ENCODE measurements around the gene ANTXR2.

The ANTXR2 gene

DNA sequence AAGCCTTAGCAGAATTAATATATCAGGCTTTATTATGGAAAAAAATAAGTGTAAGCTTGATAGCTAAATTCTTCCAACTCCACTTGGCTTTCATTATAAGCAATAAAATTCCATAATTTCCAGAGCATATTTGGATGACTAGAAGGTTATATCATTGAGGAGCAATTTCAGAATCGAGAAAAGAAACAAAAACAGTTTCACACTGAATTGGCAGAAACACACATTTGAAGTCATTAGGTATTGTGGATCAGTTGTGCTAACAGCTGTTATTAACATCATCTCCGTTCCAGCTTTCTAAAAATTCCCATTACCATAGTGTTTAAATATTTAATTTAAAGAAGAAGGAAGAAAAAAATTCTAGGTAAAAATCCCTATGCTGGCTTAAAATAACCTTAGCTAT lies 92.6 kb downstream of the ANTXR2 start:
- no peak for TF ChIP-seq TCF12 (IDR thresholded peaks at IDR 0.05; ENCODE audit: low read depth)
- TF ChIP-seq EGR1 (IDR thresholded peaks at IDR 0.05), result no peak
- TF ChIP-seq YY1 (IDR thresholded peaks at IDR 0.05; ENCODE audit: low read depth), result no peak
- TF ChIP-seq REST (IDR thresholded peaks at IDR 0.05; ENCODE audit: low read depth), result no peak
- no peak for TF ChIP-seq NFIC (IDR thresholded peaks at IDR 0.05)
- no peak for TF ChIP-seq TEAD4 (IDR thresholded peaks at IDR 0.05)
- TF ChIP-seq CEBPB (IDR thresholded peaks at IDR 0.05), result no peak
- TF ChIP-seq FOXM1 (IDR thresholded peaks at IDR 0.05; ENCODE audit: borderline replicate concordance, low read depth), result no peak
- TF ChIP-seq TAF1 (IDR thresholded peaks at IDR 0.05; ENCODE audit: low read depth), result no peak
- TF ChIP-seq CREB1 (IDR thresholded peaks at IDR 0.05; ENCODE audit: low read depth), result no peak
- TF ChIP-seq, protein P1, sequence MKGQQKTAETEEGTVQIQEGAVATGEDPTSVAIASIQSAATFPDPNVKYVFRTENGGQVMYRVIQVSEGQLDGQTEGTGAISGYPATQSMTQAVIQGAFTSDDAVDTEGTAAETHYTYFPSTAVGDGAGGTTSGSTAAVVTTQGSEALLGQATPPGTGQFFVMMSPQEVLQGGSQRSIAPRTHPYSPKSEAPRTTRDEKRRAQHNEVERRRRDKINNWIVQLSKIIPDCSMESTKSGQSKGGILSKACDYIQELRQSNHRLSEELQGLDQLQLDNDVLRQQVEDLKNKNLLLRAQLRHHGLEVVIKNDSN (IDR thresholded peaks at IDR 0.05), result no peak
- TF ChIP-seq MAX (IDR thresholded peaks at IDR 0.05), result no peak
- no peak for TF ChIP-seq ZBTB7A (IDR thresholded peaks at IDR 0.05; ENCODE audit: low read depth)
- TF ChIP-seq EP300 (IDR thresholded peaks at IDR 0.05; ENCODE audit: borderline replicate concordance), result no peak
- no peak for TF ChIP-seq RAD21 (IDR thresholded peaks at IDR 0.05; ENCODE audit: low read depth)

- TF ChIP-seq CREB1 (IDR thresholded peaks at IDR 0.05; ENCODE audit: low read depth) (no peak), NFIC (IDR thresholded peaks at IDR 0.05) (no peak), MAX (IDR thresholded peaks at IDR 0.05) (no peak), TCF12 (IDR thresholded peaks at IDR 0.05; ENCODE audit: low read depth) (no peak), EGR1 (IDR thresholded peaks at IDR 0.05) (no peak), EP300 (IDR thresholded peaks at IDR 0.05; ENCODE audit: borderline replicate concordance) (no peak), YY1 (IDR thresholded peaks at IDR 0.05; ENCODE audit: low read depth) (no peak)
- TF ChIP-seq, protein P1 (IDR thresholded peaks at IDR 0.05), result no peak
These were observed 93.1 kb downstream of the ANTXR2 start for GRCh38 chr4:79979785-79980437.

- TF ChIP-seq CREB1 (IDR thresholded peaks at IDR 0.05; ENCODE audit: low read depth) (no peak), REST (IDR thresholded peaks at IDR 0.05; ENCODE audit: low read depth) (no peak), EP300 (IDR thresholded peaks at IDR 0.05; ENCODE audit: borderline replicate concordance) (no peak), CEBPB (IDR thresholded peaks at IDR 0.05) (no peak), NFIC (IDR thresholded peaks at IDR 0.05) (no peak), RAD21 (IDR thresholded peaks at IDR 0.05; ENCODE audit: low read depth) (no peak), EGR1 (IDR thresholded peaks at IDR 0.05) (no peak), FOXM1 (IDR thresholded peaks at IDR 0.05; ENCODE audit: borderline replicate concordance, low read depth) (no peak), MAX (IDR thresholded peaks at IDR 0.05) (no peak), TEAD4 (IDR thresholded peaks at IDR 0.05) (no peak), TAF1 (IDR thresholded peaks at IDR 0.05; ENCODE audit: low read depth) (no peak), YY1 (IDR thresholded peaks at IDR 0.05; ENCODE audit: low read depth) (no peak)
- TF ChIP-seq, protein P1 (IDR thresholded peaks at IDR 0.05), result no peak
These were observed 95.7 kb downstream of the ANTXR2 start for GRCh38 chr4:79977131-79977840.

- TF ChIP-seq CEBPB (IDR thresholded peaks at IDR 0.05), result no peak
- TF ChIP-seq ZBTB7A (IDR thresholded peaks at IDR 0.05; ENCODE audit: low read depth), result no peak
- TF ChIP-seq, protein P1 (IDR thresholded peaks at IDR 0.05), result no peak
- TF ChIP-seq TEAD4 (IDR thresholded peaks at IDR 0.05), result no peak
- TF ChIP-seq CREB1 (IDR thresholded peaks at IDR 0.05; ENCODE audit: low read depth), result no peak
- no peak for TF ChIP-seq TCF12 (IDR thresholded peaks at IDR 0.05; ENCODE audit: low read depth)
- no peak for TF ChIP-seq EGR1 (IDR thresholded peaks at IDR 0.05)
- no peak for TF ChIP-seq TAF1 (IDR thresholded peaks at IDR 0.05; ENCODE audit: low read depth)
- TF ChIP-seq NFIC (IDR thresholded peaks at IDR 0.05), result no peak
- no peak for TF ChIP-seq RAD21 (IDR thresholded peaks at IDR 0.05; ENCODE audit: low read depth)
- TF ChIP-seq YY1 (IDR thresholded peaks at IDR 0.05; ENCODE audit: low read depth), result no peak
- no peak for TF ChIP-seq REST (IDR thresholded peaks at IDR 0.05; ENCODE audit: low read depth)
- no peak for TF ChIP-seq FOXM1 (IDR thresholded peaks at IDR 0.05; ENCODE audit: borderline replicate concordance, low read depth)
- TF ChIP-seq EP300 (IDR thresholded peaks at IDR 0.05; ENCODE audit: borderline replicate concordance), result no peak
- no peak for TF ChIP-seq MAX (IDR thresholded peaks at IDR 0.05)
These were observed 108.4 kb downstream of the ANTXR2 start for GRCh38 chr4:79964400-79965211.

Data from Ishikawa (cell line).